Activated CD4-positive, alpha-beta T cell treated with anti-CD3 and anti-CD28 coated beads, Interleukin-2, Interleukin-6, amounts not matched to agents 100 ng/mL and 50 ng/mL, durations not matched to agents 16 hours and 8 hours (primary cell): ENCODE results near the gene CYP2U1.
"Not testable (repeated sequence)": the region's sequence is repeated elsewhere in the genome, so short reads cannot be mapped to it uniquely, and the experiment has no call there.

Source experiments
- DNase-seq: peaks from one replicate; pipeline ENCODE4 v3.0.0-alpha.2; 2020

Gene CYP2U1

GRCh38 chr4:107922486-107923473, 8.6 kb upstream of the CYP2U1 start:
- DNase-seq, result no peak

DNA sequence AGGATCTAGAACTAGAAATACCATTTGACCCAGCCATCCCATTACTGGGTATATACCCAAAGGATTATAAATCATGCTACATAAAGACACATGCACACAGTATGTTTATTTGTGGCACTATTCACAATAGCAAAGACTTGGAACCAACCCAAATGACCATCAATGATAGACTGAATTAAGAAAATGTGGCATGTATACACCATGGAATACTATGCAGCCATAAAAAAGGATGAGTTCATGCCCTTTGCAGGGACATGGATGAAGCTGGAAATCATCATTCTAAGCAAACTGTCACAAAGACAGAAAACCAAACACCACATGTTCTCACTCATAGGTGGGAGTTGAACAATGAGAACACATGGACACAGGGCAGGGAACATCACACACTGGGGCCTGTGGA, 5.6 kb upstream of the CYP2U1 start:
- not testable (repeated sequence) for DNase-seq

DNA sequence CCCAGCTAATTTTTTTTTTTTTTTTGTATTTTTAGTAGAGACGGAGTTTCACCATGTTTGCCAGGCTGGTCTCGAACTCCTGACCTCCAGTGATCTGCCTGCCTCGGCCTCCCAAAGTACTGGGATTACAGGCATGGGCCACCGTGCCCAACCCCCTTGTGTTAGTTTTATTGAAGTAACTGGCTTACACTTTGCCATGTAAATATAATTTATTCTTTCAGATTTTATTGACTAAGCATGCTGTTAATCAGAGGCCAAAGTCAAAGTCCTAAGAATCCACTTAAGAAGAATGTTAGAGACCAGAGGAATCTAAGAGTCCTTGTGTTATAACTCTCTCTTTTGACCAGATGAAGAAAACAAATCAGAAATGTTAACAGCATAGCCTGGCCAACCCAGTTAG, 4.5 kb upstream of the CYP2U1 start:
- not testable (repeated sequence) for DNase-seq

GRCh38 chr4:107931775-107932321, 499 bp downstream of the CYP2U1 start:
- peak; percentile 18 for DNase-seq

DNA sequence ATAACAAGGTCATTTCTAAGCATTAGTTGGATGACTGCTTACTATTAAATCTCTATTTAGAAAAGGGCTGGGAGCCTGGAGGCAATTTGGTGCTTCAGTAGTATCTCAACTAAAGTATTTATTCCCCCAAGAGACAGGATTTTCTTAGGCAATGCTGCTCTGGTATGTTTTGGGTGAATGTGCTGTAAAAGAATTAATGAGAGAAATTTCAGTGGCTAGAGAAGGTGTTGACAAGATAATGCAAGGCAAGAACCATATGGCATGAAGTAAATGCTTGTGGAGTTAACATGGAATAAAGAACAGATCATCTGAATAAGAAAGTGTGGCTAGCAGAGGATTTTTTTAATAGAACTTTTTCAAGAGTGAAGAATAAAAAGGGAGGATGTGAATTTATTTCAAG, 3.9 kb downstream of the CYP2U1 start:
- DNase-seq, result no peak

GRCh38 chr4:107937040-107937439, 5.7 kb downstream of the CYP2U1 start:
- DNase-seq, result no peak

DNA sequence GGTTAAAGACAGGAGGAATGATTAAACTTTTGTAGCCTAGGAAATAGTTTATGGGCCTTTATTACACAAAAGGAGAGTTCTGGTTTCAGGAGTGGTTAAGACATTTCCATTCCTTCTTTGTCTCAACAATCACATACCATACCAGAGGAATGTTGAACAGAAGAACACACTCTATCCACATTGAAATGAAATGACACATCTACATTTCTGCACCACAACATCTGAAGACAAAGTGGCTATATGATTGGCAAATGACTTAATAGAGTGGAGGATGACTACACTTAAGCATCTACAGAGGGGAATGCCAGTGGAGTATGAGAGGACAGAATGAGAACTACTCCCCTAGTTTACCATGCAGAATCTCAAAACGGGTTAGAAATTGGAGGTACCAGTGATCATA, 8.0 kb downstream of the CYP2U1 start:
- no peak for DNase-seq

- DNase-seq, result no peak
These were observed 14.5 kb downstream of the CYP2U1 start for GRCh38 chr4:107945809-107946208.

DNA sequence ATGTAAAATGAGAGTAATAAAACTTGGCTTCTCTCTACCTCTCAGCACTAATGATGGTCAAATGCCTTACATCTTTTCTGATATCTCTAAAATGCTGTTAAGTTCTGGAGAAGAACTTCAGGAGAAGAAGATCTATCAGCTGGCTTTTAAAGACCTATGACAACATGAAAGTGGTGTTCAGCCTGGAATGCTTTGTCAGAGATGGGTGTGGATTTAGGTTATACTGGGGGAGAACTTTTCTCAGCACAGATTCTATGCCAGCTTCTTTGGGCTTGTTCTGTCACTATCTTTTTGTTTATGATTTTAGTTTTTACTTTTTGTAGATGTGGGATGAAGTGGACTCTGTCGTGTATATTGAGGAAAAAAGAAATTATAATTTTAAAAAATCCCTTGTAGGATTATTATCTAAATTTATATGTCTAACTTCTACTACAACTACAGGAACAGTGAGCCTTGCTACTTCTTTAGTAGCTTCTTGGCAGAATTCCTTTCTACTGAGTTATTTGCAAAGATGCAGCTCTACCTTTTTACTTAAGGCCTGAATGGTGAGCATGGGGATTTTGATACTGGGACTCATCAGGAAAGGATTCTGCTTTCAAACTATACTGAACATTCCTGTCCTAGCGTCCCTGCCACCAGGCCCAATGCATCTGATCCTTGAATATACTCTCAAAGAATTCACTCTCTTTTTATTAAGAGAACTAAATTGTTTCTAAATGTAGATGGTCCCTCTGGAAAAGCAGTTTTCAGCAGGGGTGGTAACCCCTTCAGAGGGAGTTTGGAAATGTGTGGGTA, 19.6 kb downstream of the CYP2U1 start:
- no peak for DNase-seq

GRCh38 chr4:107951551-107951950, 20.2 kb downstream of the CYP2U1 start:
- DNase-seq, result no peak

DNA sequence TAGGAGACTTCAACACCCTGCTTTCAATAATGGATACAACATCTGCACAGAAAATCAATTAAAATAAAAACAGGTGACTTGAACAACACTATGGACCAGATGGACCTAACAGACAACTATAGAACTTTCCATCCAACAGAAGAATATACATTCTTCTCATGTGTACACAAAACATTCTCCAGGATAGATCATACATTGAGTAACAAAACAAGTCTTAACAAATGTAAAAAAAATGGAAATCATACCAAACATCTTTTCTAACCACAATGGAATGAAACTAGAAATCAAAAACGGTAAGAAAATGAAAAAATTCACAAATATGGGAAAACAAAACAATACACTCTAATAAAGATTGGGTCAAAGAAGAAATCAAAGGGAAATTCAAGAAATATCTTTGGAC, 24.7 kb downstream of the CYP2U1 start:
- no peak for DNase-seq

- no peak for DNase-seq
These were observed 35.6 kb downstream of the CYP2U1 start for GRCh38 chr4:107966903-107967302.

DNA sequence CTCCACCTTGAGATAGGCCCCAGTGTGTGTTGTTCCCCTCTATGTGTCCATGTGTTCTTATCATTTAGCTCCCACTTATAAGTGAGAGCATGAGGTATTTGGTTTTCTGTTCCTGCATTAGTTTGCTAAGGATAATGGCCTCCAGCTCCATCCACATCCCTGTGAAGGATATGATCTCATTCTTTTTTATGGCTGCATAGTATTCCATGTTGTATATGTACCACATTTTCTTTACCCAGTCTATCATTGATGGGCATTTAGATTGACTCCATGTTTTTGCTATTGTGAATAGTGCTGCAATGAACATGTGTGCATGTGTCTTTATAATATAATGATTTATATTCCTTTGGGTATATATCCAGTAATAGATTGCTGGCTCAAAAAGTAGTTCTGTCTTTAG, 36.2 kb downstream of the CYP2U1 start:
- not testable (repeated sequence) for DNase-seq

GRCh38 chr4:107967921-107968320, 36.6 kb downstream of the CYP2U1 start:
- not testable (repeated sequence) for DNase-seq

DNA sequence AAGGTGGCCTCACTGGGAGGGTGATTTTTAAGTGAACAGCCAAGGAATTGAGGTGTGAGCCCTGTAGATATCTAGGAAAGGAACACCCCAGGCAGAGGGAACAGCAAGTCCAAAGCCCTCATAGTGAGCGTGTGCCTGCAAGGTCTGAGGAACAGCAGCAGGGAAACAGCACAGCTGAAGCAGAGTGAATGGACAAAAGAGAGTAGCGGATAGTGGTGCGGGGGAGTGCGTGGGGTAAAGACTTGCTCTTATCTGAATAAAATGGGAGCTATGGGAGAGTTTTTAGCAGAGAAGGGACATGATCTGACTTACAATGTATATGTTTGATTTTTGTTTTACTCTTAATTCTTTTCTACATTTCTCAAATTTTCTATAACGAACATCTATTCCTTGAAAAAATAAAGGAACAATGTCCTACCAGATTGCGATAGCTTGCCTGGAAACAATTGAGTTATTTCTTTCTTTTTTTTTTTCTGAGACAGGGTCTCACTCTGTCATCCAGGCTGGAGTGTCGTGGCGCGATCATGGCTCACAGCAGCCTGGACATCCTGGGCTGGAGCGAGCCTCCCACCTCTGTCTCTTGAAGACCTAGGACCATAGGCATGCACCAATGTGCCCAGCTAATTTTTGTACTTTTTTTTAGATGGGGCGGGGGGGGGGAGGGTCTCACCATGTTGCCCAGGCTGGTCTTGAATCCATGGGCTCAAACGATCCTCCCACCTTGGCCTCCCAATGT, 38.9 kb downstream of the CYP2U1 start:
- DNase-seq, result no peak

- DNase-seq, result no peak
These were observed 41.3 kb downstream of the CYP2U1 start for GRCh38 chr4:107972605-107973004.

DNA sequence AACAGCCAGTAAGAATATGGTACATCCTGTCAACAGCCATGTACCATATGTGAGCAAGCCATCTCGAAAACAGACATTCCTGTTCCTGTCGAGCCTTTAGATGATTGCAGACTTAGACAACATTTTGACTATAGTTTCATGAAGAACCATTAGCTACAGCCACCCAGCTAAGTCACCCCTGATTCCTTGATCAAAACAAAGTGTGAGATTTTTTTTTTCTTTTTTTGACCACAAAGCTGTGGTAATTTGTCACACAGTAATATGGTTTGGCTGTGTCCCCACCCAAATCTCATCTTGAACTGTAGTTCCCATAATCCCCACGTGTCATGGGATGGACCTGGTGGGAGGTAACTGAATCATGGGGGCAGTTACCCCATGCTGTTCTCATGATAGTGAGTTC, 43.2 kb downstream of the CYP2U1 start:
- no peak for DNase-seq

DNA sequence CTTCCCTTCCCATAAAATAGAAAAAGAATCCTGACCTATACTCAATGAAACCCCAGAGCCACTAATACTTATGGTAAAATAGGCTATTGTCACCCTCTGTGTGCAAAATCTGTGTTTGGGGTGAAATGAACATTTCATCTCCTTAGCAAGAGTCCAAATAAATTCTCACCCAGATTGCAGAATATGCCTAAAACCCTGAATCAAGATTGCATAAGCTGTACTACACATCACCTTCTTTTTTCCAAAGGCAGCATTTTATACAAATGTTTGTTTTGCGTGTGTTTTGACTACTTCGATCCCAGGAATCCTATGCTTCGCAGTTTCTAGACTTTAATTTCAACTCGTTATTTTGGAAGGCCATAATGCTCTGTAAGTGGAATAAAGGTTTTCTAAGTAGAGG, 46.1 kb downstream of the CYP2U1 start:
- DNase-seq, result no peak

DNA sequence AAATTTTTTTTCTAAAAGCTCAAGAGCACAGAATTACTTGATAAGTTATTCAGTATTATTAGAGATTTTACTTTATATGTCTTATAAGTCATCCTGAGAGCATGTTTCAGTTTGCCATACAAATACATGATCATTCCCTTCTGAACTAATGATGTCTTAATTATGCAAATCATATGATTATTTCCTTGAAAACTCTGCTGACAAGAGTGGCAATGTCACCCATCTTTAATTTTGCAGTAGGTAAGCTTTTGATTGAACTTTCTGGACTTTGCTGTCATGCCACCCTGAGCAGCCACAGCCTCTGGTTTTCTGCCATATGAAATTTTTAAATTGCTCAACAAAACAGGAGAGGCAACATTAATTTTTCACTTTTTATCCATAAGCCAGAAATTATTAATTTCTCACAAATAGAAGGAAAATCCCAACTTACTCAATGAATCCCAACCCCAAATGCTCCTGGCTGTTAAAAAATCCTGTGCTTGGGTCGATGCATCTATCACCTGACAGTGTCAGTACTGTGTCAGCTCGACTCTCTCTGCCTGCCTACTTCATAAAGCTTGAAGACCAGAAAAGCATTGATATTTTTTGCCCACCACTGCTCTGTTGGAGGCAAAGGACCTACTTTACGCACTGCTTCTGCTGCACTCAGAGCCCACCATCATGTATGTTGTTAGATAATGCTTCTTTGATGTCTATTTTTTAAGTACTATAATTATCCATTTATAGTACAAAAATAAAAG, 46.8 kb downstream of the CYP2U1 start:
- no peak for DNase-seq

DNA sequence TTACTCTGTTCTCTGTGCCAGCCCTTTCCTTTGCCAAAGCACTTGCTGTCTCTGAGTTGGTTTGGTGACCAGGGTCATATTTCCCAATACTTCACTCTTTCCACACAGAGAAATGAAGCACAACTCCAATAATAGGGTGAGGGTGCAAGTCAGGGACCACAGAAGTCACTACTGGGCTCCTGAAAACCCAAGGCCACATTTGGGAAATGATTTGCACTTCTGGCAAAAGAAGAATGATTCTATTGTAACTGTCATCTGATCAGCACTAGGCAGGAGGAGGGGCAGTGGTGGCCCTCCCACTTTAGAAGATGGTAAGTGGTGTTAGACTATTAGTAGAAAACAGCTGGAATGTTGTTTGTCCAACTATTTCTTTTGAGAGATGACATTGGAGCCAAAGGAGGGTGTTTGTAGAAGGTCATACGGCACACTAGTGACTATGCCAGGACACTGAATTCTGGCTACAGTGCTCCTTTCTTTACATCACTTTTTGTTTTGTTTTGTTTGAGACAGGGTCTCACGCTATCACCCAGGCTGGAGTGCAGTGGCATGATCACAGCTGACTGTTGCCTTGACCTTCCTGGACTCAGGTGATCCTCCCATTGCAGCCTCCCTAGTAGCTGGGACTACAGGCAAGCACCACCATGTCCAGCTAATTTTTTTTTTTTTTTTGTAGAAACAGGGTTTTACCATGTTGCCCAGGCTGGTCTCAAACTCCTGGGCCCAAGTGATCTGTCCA, 47.5 kb downstream of the CYP2U1 start:
- no peak for DNase-seq
